Skeletal muscle tissue (tissue), 4 donors: ENCODE measurements around the gene CIB2. TPM values are rescaled to one million over a fixed set of nuclear protein-coding genes. Genes with fewer than 3 reads are reported as not detected.

Experiments
- H3K27ac ChIP-seq: one replicate; pipeline ENCODE4 v1.7.0; 2013; ENCODE audit warnings: mild to moderate bottlenecking, low read depth, low read length, inconsistent platforms
- H3K27me3 ChIP-seq, 3 donors: one replicate each; pipeline ENCODE4 v1.7.0; 2013; ENCODE audit warnings: low read length in 3 of 3; ENCODE audit not compliant: control insufficient read depth in 3 of 3, insufficient read depth in 3 of 3
- H3K36me3 ChIP-seq, 3 donors: one replicate each; pipeline ENCODE4 v1.7.0; 2013; ENCODE audit warnings: low read length in 3 of 3; ENCODE audit not compliant: control insufficient read depth in 3 of 3, insufficient read depth in 3 of 3
- H3K4me1 ChIP-seq, 3 donors: one replicate each; pipeline ENCODE4 v1.7.0; 2013; ENCODE audit warnings: low read length in 3 of 3, mild to moderate bottlenecking in 3 of 3; ENCODE audit not compliant: control insufficient read depth in 3 of 3, insufficient read depth in 3 of 3
- H3K4me3 ChIP-seq, 3 donors: one replicate each; pipeline ENCODE4 v1.7.0; 2013; ENCODE audit warnings: low read length in 3 of 3
- H3K9ac ChIP-seq, 3 donors: one replicate each; pipeline ENCODE4 v1.7.0; 2013; ENCODE audit warnings: low read length in 3 of 3, mild to moderate bottlenecking in 3 of 3, moderate library complexity in 2 of 3, low read depth in 1 of 3
- H3K9me3 ChIP-seq, 3 donors: one replicate each; pipeline ENCODE4 v1.7.0; 2013; ENCODE audit warnings: low read length in 3 of 3; ENCODE audit not compliant: control insufficient read depth in 3 of 3
- total RNA-seq: library from RNA; depleted of rRNA; stranded (reverse); fragments of >200 nt; gene quantifications from one replicate; pipeline ENCODE4 v1.2.3, GENCODE V29; 2014
- donor health status: Osteomylitis.

The CIB2 gene
- total RNA-seq, 1 donor from 2014 or later, result 6.3 TPM

GRCh38 chr15:78109156-78109555 is 22.1 kb downstream of the CIB2 start:
- H3K9ac ChIP-seq, result no peak overlapping the region
- no peaks in the 10 kb centered on the region for H3K36me3 ChIP-seq
- H3K4me1 ChIP-seq, result no peaks in the 10 kb centered on the region
- H3K4me3 ChIP-seq, result no peak overlapping the region
- no peak overlapping the region for H3K27ac ChIP-seq
- no peaks in the 10 kb centered on the region for H3K27me3 ChIP-seq
- no peaks in the 10 kb centered on the region for H3K9me3 ChIP-seq

- no peak overlapping the region for H3K27ac ChIP-seq
- H3K9ac ChIP-seq, result no peak overlapping the region
- H3K4me3 ChIP-seq, result no peak overlapping the region
- peaks cover 0 to 4% (median under 1%) of the 10 kb centered on the region in 3 donors for H3K4me1 ChIP-seq
- H3K27me3 ChIP-seq, result no peaks in the 10 kb centered on the region
- no peaks in the 10 kb centered on the region for H3K9me3 ChIP-seq
- no peaks in the 10 kb centered on the region for H3K36me3 ChIP-seq
Measured at GRCh38 chr15:78108300-78109084, 22.8 kb downstream of the CIB2 start.

GRCh38 chr15:78107471-78107870 is 23.8 kb downstream of the CIB2 start:
- Histone ChIP-seq H3K36me3 (no peaks in the 10 kb centered on the region), H3K4me1 (peaks cover 0 to 9% (median 4%) of the 10 kb centered on the region in 3 donors), H3K4me3 (no peak overlapping the region), H3K9ac (no peak overlapping the region), H3K27ac (no peak overlapping the region), H3K27me3 (no peaks in the 10 kb centered on the region), H3K9me3 (no peaks in the 10 kb centered on the region)

GRCh38 chr15:78105476-78106241 is 25.6 kb downstream of the CIB2 start:
- H3K27ac ChIP-seq, result no peak overlapping the region
- H3K27me3 ChIP-seq, result no peaks in the 10 kb centered on the region
- H3K36me3 ChIP-seq, result no peaks in the 10 kb centered on the region
- H3K4me1 ChIP-seq, result peaks cover 0 to 9% (median 4%) of the 10 kb centered on the region in 3 donors
- no peak overlapping the region for H3K4me3 ChIP-seq
- no peak overlapping the region for H3K9ac ChIP-seq
- H3K9me3 ChIP-seq, result no peaks in the 10 kb centered on the region

DNA sequence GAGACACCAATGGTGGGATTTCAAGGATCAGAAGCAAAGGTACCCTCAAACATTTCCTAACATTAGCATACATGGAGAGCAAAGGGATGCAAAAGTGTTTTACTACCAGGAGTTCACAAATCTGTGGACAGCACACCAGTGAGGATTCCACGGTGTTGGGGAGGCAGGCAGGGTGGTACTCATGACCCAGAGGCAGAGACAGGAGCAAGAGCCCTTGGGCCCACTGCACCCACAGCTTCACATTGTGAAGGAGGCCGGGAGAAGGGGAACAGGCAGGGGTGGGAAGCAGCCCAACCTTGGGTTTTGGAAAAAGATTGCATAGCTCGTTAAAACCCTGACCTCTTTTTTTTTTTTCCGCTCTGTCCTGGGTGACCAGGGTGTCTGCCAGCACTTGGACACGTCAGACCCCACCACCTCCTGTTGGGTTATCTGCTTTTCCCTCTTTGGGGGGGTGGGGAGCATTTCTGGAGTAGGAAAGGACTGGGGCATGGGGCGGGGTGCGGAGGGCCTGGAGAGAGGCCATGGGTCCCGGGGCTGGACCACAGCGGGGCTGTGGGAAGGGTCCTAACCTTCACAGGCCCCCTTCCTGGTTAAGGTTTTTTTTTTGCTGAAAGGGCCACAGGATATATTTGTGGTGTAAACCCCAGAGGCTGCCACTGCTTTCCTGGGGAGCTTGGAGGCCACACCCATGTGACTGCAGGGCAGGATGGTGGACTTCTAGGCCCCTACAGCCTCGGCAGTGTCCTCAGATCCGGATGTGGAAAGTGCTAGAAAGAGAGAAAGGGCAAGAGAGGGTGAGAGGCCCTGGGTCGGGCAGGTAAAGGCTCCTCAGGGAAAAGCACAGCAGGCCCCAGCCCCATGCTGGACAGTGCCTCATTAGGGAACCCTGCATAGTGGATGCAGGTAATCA is 26.4 kb downstream of the CIB2 start:
- Histone ChIP-seq H3K9me3 (no peaks in the 10 kb centered on the region), H3K9ac (no peak overlapping the region), H3K36me3 (no peaks in the 10 kb centered on the region), H3K4me3 (no peak overlapping the region), H3K4me1 (peaks cover 0 to 9% (median 4%) of the 10 kb centered on the region in 3 donors), H3K27ac (no peak overlapping the region), H3K27me3 (no peaks in the 10 kb centered on the region)

DNA sequence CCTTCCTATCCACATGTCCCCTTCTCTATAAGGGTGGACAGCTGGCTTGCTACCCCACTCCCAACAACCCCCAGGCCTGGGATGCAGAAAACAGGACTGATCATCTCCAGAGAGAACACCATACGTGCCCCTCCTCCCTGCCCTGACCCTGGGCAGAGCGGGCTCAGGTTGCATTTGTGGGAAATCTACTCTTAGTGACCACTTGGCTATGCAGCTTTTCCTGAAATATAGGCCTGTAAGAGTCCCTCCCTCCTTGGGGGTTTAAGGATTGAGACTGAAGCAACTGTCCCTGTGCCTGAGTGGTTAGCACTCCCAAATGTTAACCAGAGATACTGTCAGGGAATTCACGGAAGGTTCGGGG is 27.1 kb downstream of the CIB2 start:
- Histone ChIP-seq H3K4me1 (peaks cover 0 to 9% (median 4%) of the 10 kb centered on the region in 3 donors), H3K27ac (no peak overlapping the region)

DNA sequence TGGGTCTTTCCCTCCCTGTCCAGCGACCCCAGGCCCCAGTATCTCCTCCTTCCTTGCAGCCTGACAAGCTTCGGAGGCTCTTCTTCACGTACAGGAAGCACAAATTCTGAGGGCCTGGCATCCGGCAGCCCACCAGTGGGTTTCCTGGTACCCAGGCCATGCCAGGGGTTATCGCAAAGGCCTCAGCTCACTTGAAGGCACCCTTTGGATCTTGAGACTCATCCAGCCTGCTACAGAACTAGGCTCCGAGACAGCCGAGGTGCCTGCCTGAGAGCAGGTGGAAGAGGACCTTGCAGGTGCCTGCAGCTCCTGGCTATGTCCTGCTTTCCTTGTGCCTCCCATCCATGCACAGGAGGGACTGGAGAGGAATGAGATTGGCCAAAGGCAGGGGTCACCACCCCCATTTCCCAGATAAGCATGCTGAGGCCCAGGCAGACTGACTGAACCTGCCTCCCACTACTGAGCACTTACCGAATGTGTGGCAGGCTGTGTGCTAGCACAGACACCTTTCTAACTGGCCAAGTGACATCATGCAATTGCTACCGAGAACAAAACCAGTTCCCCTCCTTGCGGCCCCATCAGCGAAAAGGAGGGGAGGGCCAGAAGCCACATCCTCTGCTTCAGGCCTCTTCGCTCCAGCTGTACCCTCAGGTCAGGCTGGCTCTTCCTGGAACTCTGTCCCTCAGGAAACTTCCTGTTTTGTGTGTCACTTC is 27.7 kb downstream of the CIB2 start:
- H3K4me1 ChIP-seq, result peaks cover 0 to 9% (median 4%) of the 10 kb centered on the region in 3 donors
- no peak overlapping the region for H3K27ac ChIP-seq
- no peak overlapping the region for H3K4me3 ChIP-seq
- no peaks in the 10 kb centered on the region for H3K36me3 ChIP-seq
- no peak overlapping the region for H3K9ac ChIP-seq
- H3K9me3 ChIP-seq, result no peaks in the 10 kb centered on the region
- H3K27me3 ChIP-seq, result peaks cover 0 to under 1% (median 0%) of the 10 kb centered on the region in 3 donors

More for the DNA sequence above, 27.1 kb downstream of the CIB2 start:
- Histone ChIP-seq H3K9me3 (no peaks in the 10 kb centered on the region), H3K4me3 (no peak overlapping the region), H3K36me3 (no peaks in the 10 kb centered on the region), H3K9ac (no peak overlapping the region), H3K27me3 (no peaks in the 10 kb centered on the region)

DNA sequence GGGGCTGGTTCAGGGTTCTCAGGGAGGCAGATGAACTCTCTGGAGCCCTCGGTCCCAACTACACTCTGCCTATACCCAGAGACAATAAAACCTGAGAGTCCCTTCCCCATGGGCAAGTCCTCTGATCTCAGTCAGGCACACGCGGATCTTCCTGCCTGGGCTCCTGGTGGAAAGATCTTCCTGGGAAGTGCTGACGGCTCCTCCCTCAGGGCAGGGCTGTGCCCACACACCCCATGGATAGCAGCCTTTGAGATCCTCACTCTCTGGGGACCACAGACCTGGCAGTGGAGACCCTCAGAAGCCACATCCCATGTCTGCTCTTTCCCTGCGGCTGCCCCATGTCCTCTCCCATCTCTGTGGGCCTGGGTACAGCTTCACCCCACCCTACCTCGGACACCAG is 28.5 kb downstream of the CIB2 start:
- no peak overlapping the region for H3K4me3 ChIP-seq
- H3K27ac ChIP-seq, result no peak overlapping the region
- H3K4me1 ChIP-seq, result peaks cover 0 to 9% (median 4%) of the 10 kb centered on the region in 3 donors
- H3K9me3 ChIP-seq, result no peaks in the 10 kb centered on the region
- H3K9ac ChIP-seq, result no peak overlapping the region
- no peaks in the 10 kb centered on the region for H3K36me3 ChIP-seq
- H3K27me3 ChIP-seq, result peaks cover 0 to 3% (median 0%) of the 10 kb centered on the region in 3 donors

DNA sequence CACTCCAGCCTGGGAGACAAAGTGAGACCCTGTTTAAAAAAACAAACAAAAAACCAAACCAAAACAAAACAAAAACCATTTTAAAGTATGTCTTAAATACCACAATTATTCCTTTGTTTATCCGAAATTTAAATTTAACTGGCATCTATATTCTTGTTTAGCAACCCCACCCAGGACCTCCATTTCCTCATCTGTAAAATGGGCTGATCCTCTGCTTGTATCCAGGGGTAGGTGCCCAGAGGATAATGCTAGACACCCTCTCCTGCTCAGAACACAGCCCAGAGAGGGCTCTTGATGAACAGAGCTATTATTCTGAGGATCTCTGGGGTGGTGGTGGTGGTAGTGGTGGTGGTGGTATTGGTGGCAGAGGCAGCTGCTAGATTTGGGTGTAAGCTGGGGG is 29.0 kb downstream of the CIB2 start:
- Histone ChIP-seq H3K27ac (no peak overlapping the region), H3K4me1 (peaks cover 0 to 9% (median 4%) of the 10 kb centered on the region in 3 donors), H3K4me3 (no peak overlapping the region), H3K9ac (no peak overlapping the region), H3K27me3 (peaks cover 0 to 3% (median 0%) of the 10 kb centered on the region in 3 donors), H3K9me3 (no peaks in the 10 kb centered on the region), H3K36me3 (no peaks in the 10 kb centered on the region)
